DMS53 treated with DMSO at 0.1 percent for 48 hours (cell line): ENCODE measurements around the gene TMEM209.

Source experiments
- DNase-seq: peaks from one replicate; lab custom pipeline; 2025; ENCODE audit not compliant: unreplicated experiment; lab: John Stamatoyannopoulos, UW

The TMEM209 gene

GRCh38 chr7:130145424-130146100, 59.6 kb downstream of the TMEM209 start:
- DNase-seq: no peak

- DNase-seq: no peak
Observed at GRCh38 chr7:130144312-130145171, 60.7 kb downstream of the TMEM209 start.

DNA sequence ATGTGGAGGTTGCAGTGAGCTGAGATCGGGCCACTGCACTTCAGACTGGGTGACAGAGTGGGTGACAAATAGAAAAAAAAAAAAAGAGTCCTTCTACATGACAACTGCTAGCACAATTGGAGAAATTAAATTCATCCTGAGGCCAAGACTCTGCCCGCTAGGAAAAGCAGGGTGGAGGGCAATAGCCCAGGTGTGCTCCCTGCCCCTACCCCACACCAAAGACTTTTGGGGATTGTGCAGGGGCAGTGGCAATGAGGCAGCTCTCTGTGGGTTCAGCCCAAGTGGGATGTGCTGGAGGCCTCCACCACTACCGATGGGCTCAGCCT, 61.3 kb downstream of the TMEM209 start:
- no peak for DNase-seq

DNA sequence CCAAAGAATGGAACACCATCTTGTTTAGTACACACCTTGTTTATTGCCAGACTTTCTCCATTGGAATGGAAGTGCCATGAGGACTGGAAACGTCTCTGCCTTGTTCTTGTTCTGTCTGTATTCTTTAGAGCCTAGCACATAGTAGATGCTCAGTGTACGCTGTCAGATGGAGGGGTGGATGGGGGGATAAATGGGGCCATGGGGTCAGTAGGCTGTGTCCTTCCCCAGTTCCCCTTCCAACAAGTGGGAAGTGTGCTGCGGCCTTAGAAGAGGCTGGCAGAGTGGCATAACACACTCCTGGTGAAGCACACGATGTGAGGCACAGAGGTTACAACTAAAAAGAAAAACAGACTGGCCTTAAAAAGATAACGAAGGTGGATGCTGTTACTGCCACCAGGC, 61.9 kb downstream of the TMEM209 start:
- DNase-seq: no peak

DNA sequence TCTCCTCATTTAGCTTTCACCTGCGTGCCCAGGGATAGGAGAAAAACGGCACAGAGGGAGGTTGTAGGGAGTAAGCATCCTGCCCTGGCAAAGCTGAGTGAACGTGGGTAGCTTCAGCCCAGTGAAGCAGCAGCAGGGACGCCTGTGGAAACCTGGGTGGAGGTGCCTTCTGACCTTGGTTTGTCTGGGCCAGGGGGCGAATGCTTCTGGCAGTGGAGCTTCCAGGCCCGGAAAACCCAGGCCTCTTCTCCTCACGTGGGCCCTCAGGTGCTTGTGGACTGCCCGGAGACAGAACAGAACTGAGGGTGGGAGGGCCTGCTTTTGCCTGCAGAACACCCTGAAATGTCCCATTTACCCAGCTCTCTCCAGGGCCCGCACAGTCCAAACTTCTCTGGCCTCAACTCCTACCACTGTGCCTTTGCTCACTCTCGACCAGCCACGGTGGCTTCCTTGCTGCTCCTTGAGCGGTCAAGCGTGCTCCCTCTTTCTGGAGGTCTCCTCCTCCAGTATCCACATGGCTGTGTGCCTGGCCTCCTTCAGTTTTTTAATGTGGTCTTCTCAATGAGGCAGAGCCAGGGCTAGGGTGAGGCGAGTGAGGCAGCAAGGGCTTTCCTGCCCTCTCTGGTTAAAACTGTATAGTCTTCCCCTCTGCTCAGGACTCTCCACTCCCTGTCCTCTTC, 62.4 kb downstream of the TMEM209 start:
- no peak for DNase-seq

- DNase-seq: no peak
Observed at GRCh38 chr7:130141884-130142653, 63.1 kb downstream of the TMEM209 start.

DNA sequence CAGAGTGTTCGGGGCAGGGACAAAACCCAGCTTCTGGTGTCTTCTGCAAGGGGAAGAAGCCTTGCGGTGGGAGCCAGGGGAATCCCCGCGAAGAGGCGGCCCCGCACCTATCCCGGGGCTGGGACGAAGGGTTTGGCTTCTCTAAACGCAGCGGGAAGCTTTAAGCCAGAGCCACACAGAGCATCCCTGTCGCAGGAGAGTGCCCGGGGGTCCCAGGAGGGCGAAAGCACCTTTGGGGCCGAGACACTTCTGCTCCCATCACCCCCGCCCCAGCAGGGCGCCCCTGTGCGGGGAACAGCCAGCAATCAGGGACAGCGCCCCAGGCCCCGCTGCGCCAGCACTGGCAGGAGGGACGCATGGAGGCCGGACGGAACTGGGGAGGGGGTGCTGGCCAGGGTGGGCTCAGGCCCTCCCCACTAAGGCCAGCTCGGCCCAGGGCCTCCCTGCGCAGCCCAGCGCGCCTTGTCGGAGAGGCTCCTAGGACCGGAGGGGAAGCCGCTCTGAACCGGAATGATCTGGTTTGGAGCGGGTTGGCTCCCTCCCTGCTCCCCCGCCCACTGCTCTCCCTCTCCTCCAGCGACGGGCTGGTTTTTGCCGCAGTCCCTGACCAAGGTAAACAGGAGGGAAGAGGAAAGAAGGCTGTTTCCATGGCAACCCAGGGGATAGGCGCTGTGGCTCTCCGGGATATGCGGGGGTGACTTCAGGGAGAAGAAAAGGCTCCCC, 63.9 kb downstream of the TMEM209 start:
- peak; percentile 93 for DNase-seq

GRCh38 chr7:130140551-130141160, 64.5 kb downstream of the TMEM209 start:
- DNase-seq: no peak

GRCh38 chr7:130139193-130139960, 65.8 kb downstream of the TMEM209 start:
- DNase-seq: no peak

- no peak for DNase-seq
Observed at GRCh38 chr7:130137207-130137606, 68.0 kb downstream of the TMEM209 start.

GRCh38 chr7:130136579-130137167, 68.5 kb downstream of the TMEM209 start:
- no peak for DNase-seq

DNA sequence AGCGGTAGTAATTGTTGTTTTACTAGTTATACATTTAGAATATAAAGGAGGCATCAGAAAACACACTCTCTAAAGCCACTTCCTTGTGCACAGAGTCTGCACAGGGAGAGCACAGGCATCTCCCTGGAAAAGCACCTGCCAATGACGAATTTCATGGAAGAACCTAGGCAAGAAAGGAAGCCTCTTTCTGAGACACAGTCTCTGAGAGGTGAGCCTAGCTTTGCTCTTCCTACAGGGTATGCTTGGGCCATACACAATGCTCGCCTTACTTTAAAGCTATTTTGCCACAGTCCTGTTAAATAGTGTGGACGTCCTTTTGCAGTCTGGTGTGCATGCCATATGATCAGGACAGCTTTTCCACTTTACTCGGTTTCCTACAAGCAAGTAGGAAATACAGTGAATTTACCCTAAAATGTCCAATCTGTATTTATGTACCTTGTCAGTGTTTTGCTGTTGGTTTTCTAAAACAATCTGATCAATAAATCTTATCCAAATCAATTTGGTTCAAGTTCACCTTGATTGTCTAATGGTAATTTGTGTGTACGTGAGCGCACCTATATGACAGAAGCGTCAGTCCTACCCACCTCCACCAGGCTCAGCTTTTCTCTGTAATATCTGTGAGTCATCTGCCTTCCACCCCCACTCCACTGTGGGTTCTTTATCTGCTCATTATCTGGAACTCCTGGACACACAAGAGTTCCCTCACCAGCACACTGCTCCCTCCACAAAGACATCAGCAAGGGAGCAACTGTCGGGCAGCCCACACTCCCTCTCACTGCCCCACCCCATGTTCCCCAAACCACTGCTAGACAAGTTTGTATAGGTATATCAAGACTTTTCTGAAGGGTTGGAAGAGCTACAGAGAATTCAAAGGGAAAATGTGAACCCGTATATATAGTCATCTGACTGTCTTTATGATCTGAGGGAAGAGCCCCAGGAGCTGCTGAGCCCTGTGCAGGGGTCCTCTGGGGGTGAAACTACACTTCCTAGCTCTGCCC, 69.7 kb downstream of the TMEM209 start:
- DNase-seq: no peak

GRCh38 chr7:130134726-130135125, 70.5 kb downstream of the TMEM209 start:
- DNase-seq: no peak

GRCh38 chr7:130134106-130134636, 71.0 kb downstream of the TMEM209 start:
- no peak for DNase-seq

GRCh38 chr7:130133029-130133782, 72.0 kb downstream of the TMEM209 start:
- DNase-seq: no peak

DNA sequence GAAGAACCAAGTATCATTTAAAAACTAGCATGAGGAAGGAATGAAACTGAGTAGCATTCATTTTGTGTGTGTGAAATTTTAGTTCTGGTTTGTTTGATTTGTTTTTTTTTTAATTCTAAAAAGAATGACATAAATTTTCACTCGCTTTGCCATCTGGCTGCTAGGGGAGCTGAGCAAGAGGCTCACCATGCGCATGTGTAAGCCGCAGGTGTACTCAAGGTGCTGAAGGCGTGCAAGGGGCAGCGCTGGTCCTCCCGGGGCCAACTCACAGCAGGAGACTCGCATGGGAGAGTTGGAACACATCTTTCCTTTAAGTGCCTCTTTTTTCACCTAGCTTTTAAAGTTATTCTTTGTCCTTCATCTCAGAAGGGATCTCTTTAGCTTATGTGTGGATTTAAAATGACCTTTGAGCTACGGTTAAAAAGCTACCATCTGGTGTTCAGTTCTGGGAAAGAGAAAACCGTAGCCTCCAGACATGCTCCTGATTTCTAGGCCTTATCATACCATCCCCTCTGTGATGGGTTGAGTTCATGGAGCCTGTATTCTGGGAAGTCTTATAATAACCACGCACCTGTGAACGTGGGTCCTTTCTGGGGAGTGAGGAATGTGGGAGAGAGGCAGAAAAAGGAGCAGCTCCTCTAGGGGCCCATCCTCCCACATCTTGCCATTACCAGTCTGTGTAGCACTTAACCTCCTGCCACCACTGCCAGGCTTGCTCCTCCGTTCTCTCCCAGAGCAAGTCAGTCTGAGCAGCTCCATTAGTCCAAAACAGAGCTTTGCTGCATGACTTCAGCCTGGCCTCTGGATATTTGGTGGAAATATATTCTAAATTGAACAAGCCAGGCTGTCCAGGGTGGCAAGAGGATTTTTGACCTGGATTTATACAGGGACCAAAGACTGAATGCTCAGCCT, 73.0 kb downstream of the TMEM209 start:
- no peak for DNase-seq
